ENCODE results near the gene TDRD3.

GRCh38 chr13:60484865-60485264 lies 87.8 kb downstream of the TDRD3 start:
- no peak for TF ChIP-seq CTCF (IDR thresholded peaks at IDR 0.05)
- no peak for TF ChIP-seq EZH2 (IDR thresholded peaks at IDR 0.05; ENCODE audit: borderline replicate concordance, insufficient read depth, low read depth, low read length, poor library complexity, severe bottlenecking)

Data from B cell (primary cell).